HEK293 (cell line): Measurements from ENCODE around the gene NRGN.

Experiments
- HOXA7 ChIP-seq: sonication (generic); formaldehyde crosslinking; IDR thresholded peaks from 2 replicates; pipeline ENCODE4 v1.8.1; 2022; ENCODE audit warnings: missing genetic modification reagents, borderline replicate concordance
- TF ChIP-seq, protein P1 (sequence below): fragments of 450-650 bp; formaldehyde crosslinking; IDR thresholded peaks from 2 replicates; pipeline ENCODE4 v1.5.1; 2016; ENCODE audit warnings: missing biosample characterization, missing genetic modification characterization

DNA sequence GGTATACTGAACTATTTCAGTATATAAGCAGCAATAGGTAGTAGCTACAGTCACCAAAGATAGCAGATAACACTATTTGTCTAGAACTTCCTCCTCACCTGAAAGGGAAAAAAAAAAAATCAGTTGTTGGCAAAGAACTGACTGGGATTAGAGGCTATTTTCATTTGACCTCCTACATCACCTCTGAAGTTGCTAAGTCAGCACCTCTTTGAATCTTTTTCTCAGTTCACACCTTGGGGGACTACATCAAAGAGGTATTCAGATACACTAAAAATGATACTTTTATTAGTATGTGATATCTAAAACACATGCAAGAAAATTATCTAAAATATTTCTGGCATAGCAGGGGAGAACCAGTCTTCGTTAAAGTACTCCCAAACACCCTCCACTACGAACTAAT, 44.3 kb downstream of the NRGN start:
- TF ChIP-seq, protein P1, sequence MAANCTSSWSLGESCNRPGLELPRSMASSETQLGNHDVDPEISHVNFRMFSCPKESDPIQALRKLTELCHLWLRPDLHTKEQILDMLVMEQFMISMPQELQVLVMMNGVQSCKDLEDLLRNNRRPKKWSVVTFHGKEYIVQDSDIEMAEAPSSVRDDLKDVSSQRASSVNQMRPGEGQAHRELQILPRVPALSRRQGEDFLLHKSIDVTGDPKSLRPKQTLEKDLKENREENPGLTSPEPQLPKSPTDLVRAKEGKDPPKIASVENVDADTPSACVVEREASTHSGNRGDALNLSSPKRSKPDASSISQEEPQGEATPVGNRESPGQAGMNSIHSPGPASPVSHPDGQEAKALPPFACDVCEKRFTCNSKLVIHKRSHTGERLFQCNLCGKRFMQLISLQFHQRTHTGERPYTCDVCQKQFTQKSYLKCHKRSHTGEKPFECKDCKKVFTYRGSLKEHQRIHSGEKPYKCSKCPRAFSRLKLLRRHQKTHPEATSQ, result no peak
- TF ChIP-seq HOXA7 (CRISPR knock-in tag), result no peak
